H1 (cell line): Measurements from ENCODE around the gene WDR11. TPM values are rescaled to one million over a fixed set of nuclear protein-coding genes. Genes with fewer than 3 reads are reported as not detected.
A peak's percentile ranks its signal among the peaks of the same experiment; 100 is the strongest.

Experiments
- CTCF ChIA-PET: fragments of 300-600 bp; sonication (Branson Sonifier 250); formaldehyde crosslinking; loops from one replicate; lab custom pipeline; 2021; ENCODE audit not compliant: partially characterized antibody; lab: Charles Lee
- POLR2A ChIA-PET: fragments of 300-600 bp; sonication (Branson Sonifier 250); formaldehyde crosslinking; loops from one replicate; lab custom pipeline; 2021; ENCODE audit warnings: inconsistent platforms; ENCODE audit not compliant: partially characterized antibody; lab: Charles Lee
- DNase-seq, 2 experiments: peaks; one replicate each; pipeline versions ENCODE4 v3.0.0 to v3.0.0-alpha.2; 2010 to 2022; ENCODE audit warnings: low spot score in 2 of 2, low read depth in 1 of 2, mixed read lengths in 1 of 2
- FAIRE-seq: peaks from 2 replicates; lab custom pipeline; 2011; peaks lifted over from hg19 to GRCh38; lab: Jason Lieb, UNC
- H2AFZ ChIP-seq: 2 replicates; pipeline ENCODE4 v1.8.1; 2012; ENCODE audit warnings: low read length, inconsistent platforms
- H2AK5ac ChIP-seq: 2 replicates; pipeline ENCODE4 v1.6.1; 2013; ENCODE audit warnings: low read depth, low read length
- H2BK120ac ChIP-seq: replicated peaks from 2 replicates; pipeline ENCODE3; 2013; ENCODE audit warnings: low read depth, low read length, inconsistent platforms
- H2BK12ac ChIP-seq: 2 replicates; pipeline ENCODE4 v1.6.1; 2013; ENCODE audit warnings: low read depth, low read length
- H2BK15ac ChIP-seq: 2 replicates; pipeline ENCODE4 v1.6.1; 2013; ENCODE audit warnings: low read length
- H2BK20ac ChIP-seq: 2 replicates; pipeline ENCODE4 v1.6.1; 2013; ENCODE audit warnings: low read length
- H2BK5ac ChIP-seq: 2 replicates; pipeline ENCODE4 v1.6.1; 2013; ENCODE audit warnings: low read depth, low read length
- H3K14ac ChIP-seq: 2 replicates; pipeline ENCODE4 v1.6.1; 2013; ENCODE audit warnings: inconsistent platforms; ENCODE audit not compliant: insufficient read length
- H3K18ac ChIP-seq: 2 replicates; pipeline ENCODE4 v1.6.1; 2013; ENCODE audit warnings: low read length; ENCODE audit errors: extremely low read depth
- H3K23ac ChIP-seq: 2 replicates; pipeline ENCODE4 v1.6.1; 2013; ENCODE audit warnings: inconsistent platforms; ENCODE audit not compliant: insufficient read length
- H3K23me2 ChIP-seq: 2 replicates; pipeline ENCODE4 v1.6.1; 2013; ENCODE audit warnings: low read depth, low read length
- H3K27ac ChIP-seq: 2 replicates; pipeline ENCODE4 v1.6.1; 2011; ENCODE audit warnings: low read depth, low read length, inconsistent platforms
- H3K27me3 ChIP-seq, 4 experiments: replicated peaks in 1 of 4; 1 replicate in 1 of 4; 2 replicates in 3 of 4; pipeline versions ENCODE4 v1.6.1 to v1.8.1; 2011 to 2013; ENCODE audit warnings: low read length in 3 of 4, mild to moderate bottlenecking in 3 of 4, inconsistent platforms in 2 of 4, mixed read lengths in 2 of 4, moderate library complexity in 1 of 4; ENCODE audit not compliant: control insufficient read depth in 3 of 4, insufficient read depth in 3 of 4; ENCODE audit errors: extremely low read depth in 1 of 4
- H3K36me3 ChIP-seq, 4 experiments: 2 replicates each; pipeline versions ENCODE4 v1.6.1 to v1.8.1; 2011 to 2013; ENCODE audit warnings: mild to moderate bottlenecking in 4 of 4, low read length in 3 of 4, moderate library complexity in 2 of 4, control low read depth in 1 of 4, inconsistent platforms in 1 of 4; ENCODE audit not compliant: insufficient read depth in 4 of 4, control insufficient read depth in 2 of 4
- H3K4ac ChIP-seq: replicated peaks from 2 replicates; pipeline ENCODE3; 2013; ENCODE audit warnings: low read length, low read depth, mixed read lengths, inconsistent platforms; ENCODE audit not compliant: insufficient read length
- H3K4me1 ChIP-seq, 4 experiments: replicated peaks in 1 of 4; 1 replicate in 1 of 4; 2 replicates in 3 of 4; pipeline versions ENCODE4 v1.6.1 to v1.8.1; 2011 to 2013; ENCODE audit warnings: low read length in 3 of 4, inconsistent platforms in 2 of 4, mixed read lengths in 1 of 4; ENCODE audit not compliant: insufficient read depth in 4 of 4, control insufficient read depth in 3 of 4
- H3K4me2 ChIP-seq, 2 experiments: 2 replicates each; pipeline versions ENCODE4 v1.6.1 to v1.8.1; 2011 to 2013; ENCODE audit warnings: low read depth in 2 of 2, low read length in 2 of 2, control low read depth in 1 of 2, inconsistent platforms in 1 of 2, mild to moderate bottlenecking in 1 of 2; ENCODE audit not compliant: insufficient read depth in 1 of 2
- H3K4me3 ChIP-seq, 4 experiments: fragments of 200-600, 300-600 bp in 1 of 4; sonication (generic), shearing (Covaris generic), sonication (Bioruptor Twin) in 1 of 4; 2 replicates each; pipeline versions ENCODE4 v1.5.1 to v1.8.1; 2011 to 2016; ENCODE audit warnings: low read length in 4 of 4, low read depth in 3 of 4, control low read depth in 2 of 4, inconsistent platforms in 2 of 4, mild to moderate bottlenecking in 2 of 4, mixed read lengths in 1 of 4, moderate library complexity in 1 of 4; ENCODE audit not compliant: insufficient read depth in 2 of 4; ENCODE audit errors: extremely low read depth in 1 of 4
- H3K56ac ChIP-seq: replicated peaks from 2 replicates; pipeline ENCODE3; 2013; ENCODE audit warnings: low read depth, mild to moderate bottlenecking, mixed read lengths, low read length, inconsistent platforms; ENCODE audit not compliant: insufficient read length
- H3K79me1 ChIP-seq: 2 replicates; pipeline ENCODE4 v1.6.1; 2013; ENCODE audit warnings: low read depth, low read length, control low read depth
- H3K79me2 ChIP-seq, 2 experiments: 2 replicates each; pipeline versions ENCODE4 v1.6.1 to v1.8.1; 2012 to 2013; ENCODE audit warnings: low read length in 2 of 2, mild to moderate bottlenecking in 2 of 2, inconsistent platforms in 1 of 2; ENCODE audit not compliant: insufficient read depth in 2 of 2, control insufficient read depth in 1 of 2
- H3K9ac ChIP-seq, 4 experiments: replicated peaks in 1 of 4; 1 replicate in 1 of 4; 2 replicates in 3 of 4; pipeline versions ENCODE4 v1.6.1 to v1.8.1; 2011 to 2013; ENCODE audit warnings: low read depth in 3 of 4, low read length in 3 of 4, control low read depth in 2 of 4, mild to moderate bottlenecking in 2 of 4, moderate library complexity in 2 of 4, inconsistent platforms in 1 of 4; ENCODE audit errors: extremely low read depth in 1 of 4
- H3K9me3 ChIP-seq, 2 experiments: 2 replicates each; pipeline versions ENCODE4 v1.6.1 to v1.8.1; 2012 to 2013; ENCODE audit warnings: mild to moderate bottlenecking in 2 of 2, moderate library complexity in 2 of 2, control low read depth in 1 of 2, inconsistent platforms in 1 of 2, low read depth in 1 of 2, low read length in 1 of 2, mixed read lengths in 1 of 2; ENCODE audit not compliant: insufficient read depth in 2 of 2
- H4K20me1 ChIP-seq, 2 experiments: replicated peaks in 1 of 2; 2 replicates each; pipeline versions ENCODE3 to v1.8.1; 2011 to 2013; ENCODE audit warnings: inconsistent platforms in 2 of 2, low read length in 2 of 2, mild to moderate bottlenecking in 1 of 2; ENCODE audit not compliant: insufficient read depth in 2 of 2, control insufficient read depth in 1 of 2
- H4K5ac ChIP-seq: 2 replicates; pipeline ENCODE4 v1.6.1; 2013; ENCODE audit warnings: low read length, low read depth, mixed read lengths, inconsistent platforms; ENCODE audit not compliant: insufficient read length
- H4K8ac ChIP-seq: 2 replicates; pipeline ENCODE4 v1.8.0; 2013; ENCODE audit warnings: mild to moderate bottlenecking, moderate library complexity, low read length, inconsistent platforms; ENCODE audit not compliant: insufficient read depth; ENCODE audit errors: extremely low read depth
- H4K91ac ChIP-seq: replicated peaks from 2 replicates; pipeline ENCODE3; 2013; ENCODE audit warnings: low read length, mixed read lengths, inconsistent platforms; ENCODE audit not compliant: insufficient read length
- CBX8 ChIP-seq: fragments of 300-800, 300-1000 bp; sonication (generic); IDR thresholded peaks from 2 replicates; pipeline ENCODE4 v1.7.1; 2016; ENCODE audit warnings: low read depth, low read length, borderline replicate concordance
- CHD1 ChIP-seq: IDR thresholded peaks from 2 replicates; pipeline ENCODE4 v1.6.1; 2012; ENCODE audit warnings: low read depth, low read length, improper control_type of control experiment
- YY1 ChIP-seq: IDR thresholded peaks from 2 replicates; pipeline ENCODE4 v1.6.1; 2011; ENCODE audit warnings: low read depth, mild to moderate bottlenecking, low read length
- WGBS, 2 experiments: shearing (Covaris generic) in 1 of 2; methylation state at CpG; one replicate each; pipeline versions ENCODE4 v1.1.6 to v1.1.7; 2013 to 2015; ENCODE audit warnings: low lambda C conversion rate in 2 of 2, mixed read lengths in 2 of 2, inconsistent platforms in 1 of 2, low coverage in 1 of 2, missing lambda C conversion rate in 1 of 2; ENCODE audit not compliant: insufficient replicate concordance in 2 of 2, insufficient coverage in 1 of 2, insufficient read length in 1 of 2; ENCODE audit errors: extremely low coverage in 1 of 2, missing lambda C conversion rate in 1 of 2; 5-methylcytosine and 5-hydroxymethylcytosine counted together
- polyA plus RNA-seq, 7 experiments: library from polyadenylated mRNA; depleted of rRNA in 3 of 7; stranded (reverse) in 5 of 7; unstranded in 2 of 7; fragments of >200 nt in 5 of 7; fragments of 200-250 nt in 2 of 7; gene quantifications; 1 replicate in 5 of 7; 2 replicates in 1 of 7; 4 replicates in 1 of 7; pipeline versions ENCODE4 v1.2.1 to v1.2.3, GENCODE V29; 2011 to 2013; ENCODE audit warnings: missing spikeins in 2 of 7, mixed read lengths in 2 of 7
- total RNA-seq: library from RNA; stranded (reverse); fragmentation: NEBNext Ultra II Directional; extraction: Animal tissue kit (Norgen Biotek cat#: 25700); gene quantifications from 2 replicates; pipeline ENCODE4 v1.2.1, GENCODE V29; 2021

WDR11 gene
- total and polyA plus RNA-seq, 2 of the 8 experiments (the other 6 are each of a cell fraction or from before 2014, with no cell fraction given): 39.7 to 41.9 TPM

- no peak overlapping the region for H2AK5ac ChIP-seq
These were observed 94.0 kb downstream of the WDR11 start for GRCh38 chr10:120945182-120945581.

More at GRCh38 chr10:120945182-120945581, 94.0 kb downstream of the WDR11 start:
- FAIRE-seq: no peak
- Histone ChIP-seq H3K56ac (no peak overlapping the region), H3K9ac (no peak overlapping the region), H3K9me3 (no peaks in the 10 kb centered on the region), H3K4me1 (peaks cover 0 to 13% (median 10%) of the 10 kb centered on the region in 4 experiments; a peak in 6 of 7 replicates), H4K20me1 (no peaks in the 10 kb centered on the region), H2BK20ac (no peak overlapping the region), H3K18ac (no peak overlapping the region), H2AFZ (no peak overlapping the region), H2BK5ac (no peak overlapping the region), H4K91ac (no peak overlapping the region), H3K4me2 (no peak overlapping the region)
- ChIA-PET POLR2A (no interaction called here), CTCF (interaction anchor here (0.7 to 1.9 kb wide), 8 partner anchors 9 to 942 kb away, joined by 3 to 7 read pairs (median 4); no protein-coding TSS in a partner anchor)
- 67% methylated on average over 1 of the region's 1 CpG; no CpG with 5 or more reads in 1 of the 2 experiments for WGBS, 2 experiments
- TF ChIP-seq CBX8 (no peak), CHD1 (no peak), YY1 (peak; percentile 65)
- TF ChIP-seq, all 59 proteins: peak for 1
- Histone ChIP-seq H2BK120ac (no peak overlapping the region), H3K23me2 (peaks cover 12% of the 10 kb centered on the region), H3K27ac (no peak overlapping the region), H3K79me2 (no peaks in the 10 kb centered on the region), H3K79me1 (no peaks in the 10 kb centered on the region), H3K4me3 (no peak overlapping the region), H3K36me3 (no peaks in the 10 kb centered on the region), H4K8ac (no peak overlapping the region), H3K23ac (no peak overlapping the region), H3K4ac (no peak overlapping the region), H2BK12ac (no peak overlapping the region), H2BK15ac (no peak overlapping the region), H3K27me3 (peaks cover 11 to 12% (median 12%) of the 10 kb centered on the region in 4 experiments; a peak in 6 of 7 replicates), H3K14ac (no peak overlapping the region), H4K5ac (no peak overlapping the region)
- no peak for DNase-seq
